GM04504 (cell line): ENCODE results near the gene DGCR2.
"Not testable (repeated sequence)": the region's sequence is repeated elsewhere in the genome, so short reads cannot be mapped to it uniquely, and the experiment has no call there.

Source experiments
- DNase-seq: peaks from one replicate; pipeline ENCODE4 v3.0.0-alpha.2; 2012; ENCODE audit warnings: low read depth

DGCR2 gene

GRCh38 chr22:19107730-19108074 lies 14.5 kb downstream of the DGCR2 start:
- DNase-seq = no peak

- no peak for DNase-seq
These were observed 15.1 kb downstream of the DGCR2 start for GRCh38 chr22:19106886-19107729.

- no peak for DNase-seq
These were observed 16.1 kb downstream of the DGCR2 start for GRCh38 chr22:19105867-19106802.

- no peak for DNase-seq
These were observed 16.8 kb downstream of the DGCR2 start for GRCh38 chr22:19105456-19105855.

- DNase-seq = no peak
These were observed 18.1 kb downstream of the DGCR2 start for GRCh38 chr22:19103880-19104821.

- DNase-seq = no peak
These were observed 24.1 kb downstream of the DGCR2 start for GRCh38 chr22:19098157-19098556.

- no peak for DNase-seq
These were observed 24.7 kb downstream of the DGCR2 start for GRCh38 chr22:19097518-19097917.

- DNase-seq = no peak
These were observed 25.7 kb downstream of the DGCR2 start for GRCh38 chr22:19096555-19096954.

GRCh38 chr22:19094393-19094997 lies 27.7 kb downstream of the DGCR2 start:
- DNase-seq = no peak

GRCh38 chr22:19092725-19093124 lies 29.5 kb downstream of the DGCR2 start:
- no peak for DNase-seq

- DNase-seq = no peak
These were observed 31.6 kb downstream of the DGCR2 start for GRCh38 chr22:19090586-19091127.

- no peak for DNase-seq
These were observed 32.0 kb downstream of the DGCR2 start for GRCh38 chr22:19090183-19090582.

- DNase-seq = no peak
These were observed 33.2 kb downstream of the DGCR2 start for GRCh38 chr22:19088866-19089595.

GRCh38 chr22:19086896-19087295 lies 35.3 kb downstream of the DGCR2 start:
- DNase-seq = no peak

GRCh38 chr22:19086417-19086816 lies 35.8 kb downstream of the DGCR2 start:
- DNase-seq = no peak

- no peak for DNase-seq
These were observed 36.9 kb downstream of the DGCR2 start for GRCh38 chr22:19085233-19085718.

- DNase-seq = not testable (repeated sequence)
These were observed 37.6 kb downstream of the DGCR2 start for GRCh38 chr22:19084586-19084985.

GRCh38 chr22:19084126-19084525 lies 38.1 kb downstream of the DGCR2 start:
- not testable (repeated sequence) for DNase-seq

GRCh38 chr22:19082793-19083192 lies 39.4 kb downstream of the DGCR2 start:
- no peak for DNase-seq

- no peak for DNase-seq
These were observed 40.1 kb downstream of the DGCR2 start for GRCh38 chr22:19082101-19082500.
